Mesothelial cell of epicardium (in vitro differentiated cells): Measurements from ENCODE around the gene ECHDC3. TPM values are rescaled to one million over a fixed set of nuclear protein-coding genes. Genes with fewer than 3 reads are reported as not detected.

Experiments used
- DNase-seq, 2 experiments: peaks; one replicate each; pipeline ENCODE4 v3.0.0; 2021; ENCODE audit warnings: low spot score in 2 of 2; ENCODE audit not compliant: unreplicated experiment in 2 of 2
- H3K27ac Mint-ChIP-seq: 2 replicates; pipeline ENCODE4 v1.8.0; 2021; ENCODE audit warnings: mixed read lengths
- H3K27me3 Mint-ChIP-seq: 2 replicates; pipeline ENCODE4 v1.8.0; 2021; ENCODE audit warnings: low read depth, mixed read lengths
- H3K36me3 Mint-ChIP-seq: 2 replicates; pipeline ENCODE4 v1.8.0; 2021; ENCODE audit warnings: mixed read lengths
- H3K4me1 Mint-ChIP-seq: 2 replicates; pipeline ENCODE4 v1.8.0; 2021; ENCODE audit warnings: mixed read lengths
- H3K4me3 Mint-ChIP-seq: 2 replicates; pipeline ENCODE4 v1.8.0; 2021; ENCODE audit warnings: mild to moderate bottlenecking, moderate library complexity, mixed read lengths
- H3K9me3 Mint-ChIP-seq: 2 replicates; pipeline ENCODE4 v1.8.0; 2021; ENCODE audit warnings: mixed read lengths
- total RNA-seq: library from RNA; stranded (reverse); gene quantifications from 3 replicates; pipeline ENCODE4 v1.2.1, GENCODE V29; 2021
- TF ChIP-seq, protein P1 (sequence below): fragments of 200-600 bp; sonication (generic); IDR thresholded peaks from one replicate; pipeline ENCODE4 v1.5.0; 2021; ENCODE audit warnings: antibody characterized with exemption; ENCODE audit not compliant: unreplicated experiment

Gene ECHDC3
- total RNA-seq, 1 donor from 2014 or later: 5.1 TPM

DNA sequence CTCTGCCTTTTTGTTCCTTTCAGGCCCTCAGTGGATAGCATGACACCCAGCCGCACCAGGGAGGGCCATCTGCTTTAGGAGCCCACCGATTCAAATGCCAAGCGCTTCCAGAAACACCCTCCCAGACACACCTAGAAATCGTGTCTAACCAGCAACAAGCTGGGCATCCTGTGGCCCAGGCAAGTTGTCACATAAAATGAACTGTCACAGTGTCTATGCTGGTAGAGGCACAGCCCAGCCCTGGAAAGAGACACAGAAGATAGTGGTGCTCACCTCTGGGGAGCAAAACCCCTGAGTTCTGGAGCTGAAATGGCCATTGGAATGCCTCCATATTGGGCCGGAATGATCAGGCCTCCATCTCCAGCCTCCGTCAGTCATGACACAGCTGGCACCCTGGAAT, 38.9 kb downstream of the ECHDC3 start:
- no peak for DNase-seq
- peaks cover 7% of the 10 kb centered on the region for H3K27me3 Mint-ChIP-seq
- peaks cover 5% of the 10 kb centered on the region for H3K36me3 Mint-ChIP-seq
- H3K27ac Mint-ChIP-seq: no peak overlapping the region
- H3K9me3 Mint-ChIP-seq: peaks cover 15% of the 10 kb centered on the region
- peaks cover 1% of the 10 kb centered on the region for H3K4me1 Mint-ChIP-seq
- TF ChIP-seq, protein P1, sequence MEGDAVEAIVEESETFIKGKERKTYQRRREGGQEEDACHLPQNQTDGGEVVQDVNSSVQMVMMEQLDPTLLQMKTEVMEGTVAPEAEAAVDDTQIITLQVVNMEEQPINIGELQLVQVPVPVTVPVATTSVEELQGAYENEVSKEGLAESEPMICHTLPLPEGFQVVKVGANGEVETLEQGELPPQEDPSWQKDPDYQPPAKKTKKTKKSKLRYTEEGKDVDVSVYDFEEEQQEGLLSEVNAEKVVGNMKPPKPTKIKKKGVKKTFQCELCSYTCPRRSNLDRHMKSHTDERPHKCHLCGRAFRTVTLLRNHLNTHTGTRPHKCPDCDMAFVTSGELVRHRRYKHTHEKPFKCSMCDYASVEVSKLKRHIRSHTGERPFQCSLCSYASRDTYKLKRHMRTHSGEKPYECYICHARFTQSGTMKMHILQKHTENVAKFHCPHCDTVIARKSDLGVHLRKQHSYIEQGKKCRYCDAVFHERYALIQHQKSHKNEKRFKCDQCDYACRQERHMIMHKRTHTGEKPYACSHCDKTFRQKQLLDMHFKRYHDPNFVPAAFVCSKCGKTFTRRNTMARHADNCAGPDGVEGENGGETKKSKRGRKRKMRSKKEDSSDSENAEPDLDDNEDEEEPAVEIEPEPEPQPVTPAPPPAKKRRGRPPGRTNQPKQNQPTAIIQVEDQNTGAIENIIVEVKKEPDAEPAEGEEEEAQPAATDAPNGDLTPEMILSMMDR: no peak
- H3K4me3 Mint-ChIP-seq: no peak overlapping the region

DNA sequence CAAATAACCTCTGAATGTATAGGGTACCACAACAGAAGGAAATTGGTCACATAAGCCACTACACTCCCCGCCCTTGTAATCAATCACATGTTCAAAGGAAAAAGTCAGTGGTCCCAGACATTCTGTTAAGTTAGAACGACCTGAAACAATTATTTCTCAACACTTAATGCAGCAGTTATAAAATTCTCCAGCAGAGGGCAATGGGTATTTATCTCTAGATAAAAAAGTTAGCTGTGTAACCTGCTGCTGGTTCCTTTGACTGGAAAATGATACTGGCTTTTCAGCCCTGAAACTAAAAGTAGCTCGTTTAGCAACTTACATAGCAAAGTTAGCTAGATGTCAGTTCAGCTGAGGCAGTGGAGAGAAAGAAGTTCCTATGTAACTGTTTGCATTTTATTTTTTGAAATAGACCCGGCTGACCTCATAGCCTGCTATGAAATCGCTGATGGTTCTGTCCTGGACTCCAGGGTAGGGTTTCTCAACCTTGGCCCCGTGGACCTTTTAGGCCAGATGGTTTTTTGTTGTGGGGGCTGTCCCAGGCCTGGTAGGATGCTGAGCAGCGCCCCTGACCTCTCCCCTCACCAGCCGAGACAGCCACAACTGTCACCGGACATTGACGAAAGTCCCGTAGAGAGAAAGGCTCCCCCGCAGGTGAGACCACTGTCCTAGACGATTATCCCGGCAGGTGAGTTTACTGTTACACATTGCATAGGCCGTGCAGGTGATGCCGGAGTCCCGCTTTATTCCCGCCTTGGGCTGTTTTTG, 40.8 kb downstream of the ECHDC3 start:
- Mint-ChIP-seq H3K4me1 (no peaks in the 10 kb centered on the region), H3K27me3 (peaks cover 11% of the 10 kb centered on the region), H3K4me3 (no peak overlapping the region), H3K27ac (no peak overlapping the region), H3K36me3 (peaks cover 5% of the 10 kb centered on the region), H3K9me3 (peaks cover 11% of the 10 kb centered on the region)
- DNase-seq: no peak
- TF ChIP-seq, protein P1: peak; percentile 91

DNA sequence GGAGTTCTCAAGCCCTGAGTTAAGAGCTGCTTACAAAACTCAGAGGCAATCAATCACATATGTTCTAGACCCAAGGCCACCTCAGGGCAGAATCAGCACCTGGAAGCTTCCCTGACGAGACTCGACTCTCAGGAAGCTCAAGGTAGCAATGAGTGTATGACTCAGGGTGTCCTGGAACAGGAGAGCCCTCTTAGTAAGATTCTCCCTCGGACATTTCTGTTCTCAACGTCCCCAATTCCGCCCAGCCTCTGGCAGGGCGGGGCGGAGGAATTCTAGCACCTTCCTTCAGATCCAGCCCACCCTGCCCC, 41.3 kb downstream of the ECHDC3 start:
- no peak for DNase-seq

DNA sequence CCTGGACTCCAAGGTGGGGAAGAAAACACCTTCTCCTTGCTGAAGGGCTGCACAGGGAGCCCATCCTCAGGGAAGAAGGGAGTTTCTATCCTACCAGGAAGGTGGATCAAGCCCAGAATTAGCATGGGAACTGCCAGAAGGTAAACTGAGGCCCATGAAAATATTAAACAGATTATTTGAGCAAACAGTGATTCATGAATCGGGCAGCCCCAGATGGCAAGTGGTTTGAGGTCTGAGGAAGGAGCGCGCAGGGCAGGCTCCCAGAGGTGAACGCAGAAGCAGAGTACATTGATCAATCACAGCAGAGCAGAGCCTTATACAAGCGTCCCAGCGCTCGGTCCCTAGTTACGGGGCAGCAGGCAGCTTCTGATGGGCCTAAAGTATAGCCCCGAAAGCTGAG, 45.2 kb downstream of the ECHDC3 start:
- Mint-ChIP-seq H3K36me3 (no peaks in the 10 kb centered on the region), H3K27ac (no peak overlapping the region), H3K9me3 (no peaks in the 10 kb centered on the region), H3K27me3 (peaks cover 11% of the 10 kb centered on the region), H3K4me1 (peaks cover 3% of the 10 kb centered on the region), H3K4me3 (no peak overlapping the region)
- no peak for DNase-seq
- TF ChIP-seq, protein P1: no peak

More for the DNA sequence above, 41.3 kb downstream of the ECHDC3 start:
- TF ChIP-seq, protein P1: no peak
- Mint-ChIP-seq H3K4me3 (no peak overlapping the region), H3K4me1 (no peaks in the 10 kb centered on the region), H3K36me3 (peaks cover 5% of the 10 kb centered on the region), H3K9me3 (peaks cover 11% of the 10 kb centered on the region), H3K27ac (no peak overlapping the region), H3K27me3 (peaks cover 11% of the 10 kb centered on the region)

DNA sequence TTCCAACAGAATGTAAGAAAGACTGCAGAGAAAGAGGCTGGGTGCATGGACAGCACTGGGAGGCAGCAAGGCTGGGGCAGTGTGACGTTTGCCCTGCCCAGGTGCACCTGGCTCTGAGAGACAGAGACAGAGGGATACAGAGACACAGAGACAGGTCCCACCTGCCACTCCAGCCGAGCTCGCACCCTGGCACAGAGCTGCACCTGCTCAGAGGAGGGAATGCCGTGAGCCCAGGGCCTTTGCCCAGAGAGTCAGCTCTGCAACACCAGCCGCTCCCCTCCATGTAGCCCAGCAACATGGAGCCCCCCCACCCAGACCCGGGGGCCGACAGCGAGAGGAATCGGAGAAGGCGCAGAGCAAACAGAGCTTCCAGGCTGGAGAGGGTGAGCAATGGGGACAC, 45.7 kb downstream of the ECHDC3 start:
- TF ChIP-seq, protein P1: no peak
- DNase-seq: no peak
- Mint-ChIP-seq H3K9me3 (no peaks in the 10 kb centered on the region), H3K4me1 (peaks cover 3% of the 10 kb centered on the region), H3K36me3 (no peaks in the 10 kb centered on the region), H3K4me3 (no peak overlapping the region), H3K27ac (no peak overlapping the region), H3K27me3 (peaks cover 11% of the 10 kb centered on the region)
